Measurements from ENCODE around the gene ZNF280A.

- no peak for TF ChIP-seq CTCF (IDR thresholded peaks at IDR 0.05; ENCODE audit: poor library complexity, severe bottlenecking)
- TF ChIP-seq SMC3 (conservative IDR thresholded peaks at IDR 0.05; ENCODE audit: poor library complexity), result no peak
- TF ChIP-seq EP300 (conservative IDR thresholded peaks at IDR 0.05; ENCODE audit: poor library complexity, severe bottlenecking), result no peak
- TF ChIP-seq REST (IDR thresholded peaks at IDR 0.05; ENCODE audit: borderline replicate concordance), result no peak
- no peak for TF ChIP-seq POLR2AphosphoS5 (IDR thresholded peaks at IDR 0.05)
- TF ChIP-seq EZH2 (IDR thresholded peaks at IDR 0.05; ENCODE audit: borderline replicate concordance, insufficient read depth, low read length, poor library complexity, severe bottlenecking), result no peak
- no peak for TF ChIP-seq MXI1 (conservative IDR thresholded peaks at IDR 0.05; ENCODE audit: poor library complexity, severe bottlenecking)
- no peak for TF ChIP-seq TAF1 (IDR thresholded peaks at IDR 0.05; ENCODE audit: low read depth)
These were observed 38.3 kb upstream of the ZNF280A start for GRCh38 chr22:22558071-22558971.
